Neural crest cell (in vitro differentiated cells): ENCODE data around the gene FARSB. TPM values are rescaled to one million over a fixed set of nuclear protein-coding genes. Genes with fewer than 3 reads are reported as not detected.
"Not testable (repeated sequence)": the region's sequence is repeated elsewhere in the genome, so short reads cannot be mapped to it uniquely, and the experiment has no call there.

ENCODE experiments used
- DNase-seq: peaks from one replicate; pipeline ENCODE4 v3.0.0; 2021; ENCODE audit warnings: low read depth, mixed read lengths, low spot score
- H3K27ac Mint-ChIP-seq: one replicate; pipeline ENCODE4 v1.8.0; 2021; ENCODE audit warnings: mild to moderate bottlenecking, mixed read lengths; ENCODE audit not compliant: unreplicated experiment
- H3K27me3 Mint-ChIP-seq: 2 replicates; pipeline ENCODE4 v1.8.0; 2021; ENCODE audit warnings: low read depth, mild to moderate bottlenecking, mixed read lengths
- H3K36me3 Mint-ChIP-seq: 2 replicates; pipeline ENCODE4 v1.8.0; 2021; ENCODE audit warnings: low read depth, mild to moderate bottlenecking, mixed read lengths
- H3K4me1 Mint-ChIP-seq: 2 replicates; pipeline ENCODE4 v1.8.0; 2021; ENCODE audit warnings: mixed read lengths
- H3K4me3 Mint-ChIP-seq: one replicate; pipeline ENCODE4 v1.8.0; 2021; ENCODE audit warnings: mild to moderate bottlenecking, mixed read lengths
- H3K9me3 Mint-ChIP-seq: 2 replicates; pipeline ENCODE4 v1.8.0; 2021; ENCODE audit warnings: mixed read lengths
- CTCF ChIP-seq: fragments of 200-600 bp; sonication (generic); conservative IDR thresholded peaks from 2 replicates; pipeline ENCODE4 v1.5.0; 2021; ENCODE audit warnings: antibody characterized with exemption, mild to moderate bottlenecking
- total RNA-seq: library from RNA; stranded (reverse); gene quantifications from 2 replicates; pipeline ENCODE4 v1.2.1, GENCODE V29; 2021

The FARSB gene
- total RNA-seq, 1 donor from 2014 or later: 38.7 TPM

DNA sequence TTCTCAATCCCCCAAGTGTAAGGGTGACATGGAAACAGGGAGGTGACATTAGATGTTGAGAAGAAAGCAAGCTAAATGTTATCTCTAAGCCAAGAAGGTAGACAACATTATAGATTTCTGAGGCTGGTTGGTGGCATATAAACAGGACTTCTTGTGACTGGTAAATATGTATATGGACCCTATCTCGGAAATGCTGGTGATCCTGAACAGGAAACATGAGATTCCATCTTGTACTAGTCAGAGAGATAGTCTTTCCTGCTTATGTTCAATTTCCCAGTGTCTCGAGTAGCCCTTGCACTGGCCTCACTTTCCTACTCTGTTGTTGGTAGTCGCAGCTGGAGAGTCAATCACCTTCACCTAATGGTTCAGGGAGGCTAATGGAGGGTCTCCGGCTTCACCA is 42.4 kb upstream of the FARSB start:
- no peak overlapping the region for H3K27ac Mint-ChIP-seq
- no peak overlapping the region for H3K4me3 Mint-ChIP-seq
- DNase-seq: no peak
- peaks cover 3% of the 10 kb centered on the region for H3K9me3 Mint-ChIP-seq
- no peaks in the 10 kb centered on the region for H3K36me3 Mint-ChIP-seq
- H3K27me3 Mint-ChIP-seq: no peaks in the 10 kb centered on the region
- no peaks in the 10 kb centered on the region for H3K4me1 Mint-ChIP-seq
- no peak for TF ChIP-seq CTCF

DNA sequence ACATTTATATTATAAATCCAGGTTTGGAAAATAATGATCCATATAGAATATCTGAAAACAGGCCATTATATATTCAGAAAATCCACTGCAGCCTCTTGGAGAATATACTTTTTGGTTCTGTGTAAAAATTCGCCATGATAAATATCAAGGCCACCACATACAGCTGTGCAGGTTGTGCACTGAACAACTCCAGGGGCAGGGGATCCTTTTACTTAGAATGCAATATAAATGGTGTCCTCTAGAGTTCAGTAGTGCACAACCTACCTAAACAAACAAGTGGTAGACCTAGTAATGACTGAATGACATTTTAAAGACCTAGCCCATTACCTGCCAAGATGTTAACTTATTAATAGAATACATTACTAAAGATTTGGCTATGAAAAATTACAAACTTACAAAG is 37.9 kb upstream of the FARSB start:
- DNase-seq: no peak
- TF ChIP-seq CTCF: peak; percentile 37
- Mint-ChIP-seq H3K27me3 (no peaks in the 10 kb centered on the region), H3K36me3 (no peaks in the 10 kb centered on the region), H3K9me3 (peaks cover 3% of the 10 kb centered on the region), H3K4me1 (peaks cover 5% of the 10 kb centered on the region), H3K4me3 (no peak overlapping the region), H3K27ac (no peak overlapping the region)

GRCh38 chr2:222693413-222693812 is 37.5 kb upstream of the FARSB start:
- H3K27ac Mint-ChIP-seq, H3K9me3 Mint-ChIP-seq, DNase-seq, H3K27me3 Mint-ChIP-seq, H3K36me3 Mint-ChIP-seq, H3K4me3 Mint-ChIP-seq, H3K4me1 Mint-ChIP-seq: not testable (repeated sequence)

GRCh38 chr2:222690564-222691200 is 34.8 kb upstream of the FARSB start:
- TF ChIP-seq CTCF: peak; percentile 100
- Mint-ChIP-seq H3K4me1 (peaks cover 5% of the 10 kb centered on the region), H3K36me3 (no peaks in the 10 kb centered on the region), H3K9me3 (no peaks in the 10 kb centered on the region), H3K27me3 (peaks cover 2% of the 10 kb centered on the region), H3K4me3 (no peak overlapping the region), H3K27ac (no peak overlapping the region)
- DNase-seq: peak; percentile 83

DNA sequence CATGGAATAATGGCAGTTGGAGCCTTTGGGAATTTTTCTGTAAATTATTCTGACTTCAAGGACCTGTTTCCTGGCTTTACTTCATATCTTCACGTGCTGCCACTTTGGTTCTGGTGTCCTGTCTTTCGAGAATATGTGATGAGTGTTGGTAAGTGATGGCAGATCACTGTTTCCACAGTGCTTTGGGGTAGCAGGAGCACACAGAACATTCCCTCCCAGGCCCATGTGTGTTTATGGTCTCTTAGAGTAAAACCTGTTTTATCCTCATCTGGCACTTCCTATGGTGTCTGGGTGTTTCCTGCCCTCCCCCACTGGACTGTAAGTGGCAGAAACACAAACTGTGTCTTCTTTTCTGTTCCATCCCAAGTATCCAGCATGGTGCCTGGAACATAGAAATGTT is 33.4 kb upstream of the FARSB start:
- TF ChIP-seq CTCF: no peak
- Mint-ChIP-seq H3K27ac (no peak overlapping the region), H3K9me3 (no peaks in the 10 kb centered on the region), H3K36me3 (no peaks in the 10 kb centered on the region), H3K4me1 (peaks cover 5% of the 10 kb centered on the region), H3K27me3 (peaks cover 2% of the 10 kb centered on the region), H3K4me3 (no peak overlapping the region)
- DNase-seq: no peak

DNA sequence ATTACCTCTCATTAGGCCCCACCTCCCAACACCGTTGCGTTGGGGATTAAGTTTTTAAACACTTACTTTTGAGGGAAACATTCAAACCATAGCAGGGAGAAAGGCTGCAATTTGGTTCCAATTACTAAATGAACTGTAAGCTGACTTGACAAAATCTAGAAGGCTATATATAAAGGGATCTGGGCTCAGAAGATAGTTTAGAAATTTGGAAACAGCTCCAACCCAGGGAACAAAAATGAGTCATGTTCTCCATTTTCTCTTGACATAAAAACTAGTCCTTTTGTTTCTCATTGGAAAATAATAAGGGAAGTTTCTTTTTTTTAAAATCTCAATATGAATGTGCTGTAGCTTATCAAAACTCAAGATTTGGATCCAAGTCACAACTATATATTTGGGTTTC is 33.0 kb upstream of the FARSB start:
- no peak for TF ChIP-seq CTCF
- no peak for DNase-seq
- peaks cover 2% of the 10 kb centered on the region for H3K27me3 Mint-ChIP-seq
- H3K4me3 Mint-ChIP-seq: no peak overlapping the region
- peaks cover 5% of the 10 kb centered on the region for H3K4me1 Mint-ChIP-seq
- H3K27ac Mint-ChIP-seq: no peak overlapping the region
- H3K36me3 Mint-ChIP-seq: no peaks in the 10 kb centered on the region
- no peaks in the 10 kb centered on the region for H3K9me3 Mint-ChIP-seq
